GM23338 (cell line): ENCODE measurements around the gene FKTN. TPM values are rescaled to one million over a fixed set of nuclear protein-coding genes. Genes with fewer than 3 reads are reported as not detected.

ENCODE experiments used
- ATAC-seq: fragments of 200-7000 bp; cut with Tn5 transposase; 3 replicates; pipeline ENCODE4 v1.9.1; 2020
- DNase-seq: peaks from one replicate; pipeline ENCODE4 v3.0.0-alpha.2; 2015; ENCODE audit warnings: low spot score
- H2AFZ ChIP-seq: fragments of 200-600 bp; sonication (generic); 2 replicates; pipeline ENCODE4 v1.8.0; 2016; ENCODE audit warnings: antibody characterized with exemption, mild to moderate bottlenecking, moderate library complexity
- H3F3A ChIP-seq: fragments of 200-600 bp; sonication (generic); replicated peaks from 2 replicates; pipeline ENCODE4 v1.8.0; 2017; ENCODE audit warnings: antibody characterized with exemption, mixed run types, low read depth
- H3K27ac ChIP-seq: fragments of 200-600 bp; sonication (generic); 2 replicates; pipeline ENCODE4 v1.6.1; 2016; ENCODE audit warnings: low read depth
- H3K27me3 ChIP-seq: fragments of 200-600 bp; sonication (generic); 2 replicates; pipeline ENCODE4 v1.8.0; 2016; ENCODE audit warnings: mild to moderate bottlenecking, mixed run types, moderate library complexity; ENCODE audit not compliant: insufficient read depth
- H3K36me3 ChIP-seq: fragments of 200-600 bp; sonication (generic); 2 replicates; pipeline ENCODE4 v1.8.0; 2016; ENCODE audit warnings: mild to moderate bottlenecking; ENCODE audit not compliant: insufficient read depth
- H3K4me1 ChIP-seq: fragments of 200-600 bp; sonication (generic); 2 replicates; pipeline ENCODE4 v1.8.0; 2016; ENCODE audit warnings: mild to moderate bottlenecking, moderate library complexity; ENCODE audit not compliant: insufficient read depth
- H3K4me2 ChIP-seq: fragments of 200-600 bp; sonication (generic); 2 replicates; pipeline ENCODE4 v1.7.1; 2017; ENCODE audit warnings: mixed run types
- H3K4me3 ChIP-seq: fragments of 200-600 bp; sonication (generic); 2 replicates; pipeline ENCODE4 v1.6.1; 2016; ENCODE audit warnings: mixed run types
- H3K79me2 ChIP-seq: fragments of 200-600 bp; sonication (generic); replicated peaks from 2 replicates; pipeline ENCODE4 v1.8.0; 2017; ENCODE audit warnings: mild to moderate bottlenecking; ENCODE audit not compliant: insufficient read depth
- H3K9me2 ChIP-seq: fragments of 200-600 bp; sonication (generic); 2 replicates; pipeline ENCODE4 v1.8.0; 2017; ENCODE audit not compliant: insufficient read depth
- H4K20me1 ChIP-seq: fragments of 200-600 bp; sonication (generic); replicated peaks from 2 replicates; pipeline ENCODE4 v1.8.0; 2017; ENCODE audit warnings: mild to moderate bottlenecking; ENCODE audit not compliant: insufficient read depth
- H3K27ac Mint-ChIP-seq: 2 replicates; pipeline ENCODE4 v1.8.0; 2020; ENCODE audit warnings: inconsistent platforms, mild to moderate bottlenecking, moderate library complexity, mixed read lengths
- H3K27me3 Mint-ChIP-seq: 3 replicates; pipeline ENCODE4 v1.8.0; 2022; ENCODE audit warnings: low read depth, mild to moderate bottlenecking, moderate library complexity, mixed read lengths, inconsistent platforms; ENCODE audit not compliant: insufficient read depth, poor library complexity
- H3K36me3 Mint-ChIP-seq: 3 replicates; pipeline ENCODE4 v1.8.0; 2021; ENCODE audit warnings: low read depth, mild to moderate bottlenecking, inconsistent platforms, moderate library complexity, mixed read lengths
- H3K4me1 Mint-ChIP-seq: 3 replicates; pipeline ENCODE4 v1.8.0; 2020; ENCODE audit warnings: mild to moderate bottlenecking, inconsistent platforms, mixed read lengths
- H3K4me3 Mint-ChIP-seq: 3 replicates; pipeline ENCODE4 v1.8.0; 2021; ENCODE audit warnings: moderate library complexity, mild to moderate bottlenecking, inconsistent platforms, mixed read lengths
- H3K9me3 Mint-ChIP-seq: 3 replicates; pipeline ENCODE4 v1.8.0; 2020; ENCODE audit warnings: moderate library complexity, mild to moderate bottlenecking, inconsistent platforms, mixed read lengths
- CREB1 ChIP-seq: fragments of 250-450 bp; sonication (Bioruptor Pico); IDR thresholded peaks from 2 replicates; pipeline ENCODE4 v1.5.0; 2020; ENCODE audit warnings: low read depth, mild to moderate bottlenecking, moderate library complexity
- CTCF ChIP-seq, 2 experiments: fragments of 200-600 bp in 1 of 2; sonication (generic) in 1 of 2; conservative IDR thresholded peaks; 2 replicates each; pipeline versions ENCODE4 v1.5.1 to v1.6.1; 2016 to 2017; ENCODE audit warnings: antibody characterized with exemption in 2 of 2, low read depth in 2 of 2, mild to moderate bottlenecking in 2 of 2, moderate library complexity in 1 of 2
- ETS1 ChIP-seq: IDR thresholded peaks from 2 replicates; pipeline ENCODE4 v1.6.1; 2016; ENCODE audit warnings: antibody characterized with exemption
- EZH2 ChIP-seq: fragments of 200-600 bp; sonication (generic); IDR thresholded peaks from one replicate; pipeline ENCODE4 v1.8.0; 2017; ENCODE audit warnings: antibody characterized with exemption, mild to moderate bottlenecking, low read depth; ENCODE audit not compliant: unreplicated experiment
- EZH2phosphoT487 ChIP-seq: fragments of 200-600 bp; sonication (generic); IDR thresholded peaks from one replicate; pipeline ENCODE4 v1.8.1; 2018; ENCODE audit warnings: antibody characterized with exemption; ENCODE audit not compliant: unreplicated experiment
- JUNB ChIP-seq: IDR thresholded peaks from one replicate; pipeline ENCODE4 v1.6.1; 2016; ENCODE audit warnings: antibody characterized with exemption; ENCODE audit not compliant: unreplicated experiment
- NANOG ChIP-seq: IDR thresholded peaks from 2 replicates; pipeline ENCODE4 v1.6.1; 2016; ENCODE audit warnings: antibody characterized with exemption, borderline replicate concordance
- POLR2AphosphoS5 ChIP-seq: IDR thresholded peaks from 2 replicates; pipeline ENCODE4 v1.6.1; 2016; ENCODE audit warnings: antibody characterized with exemption, low read depth
- REST ChIP-seq: IDR thresholded peaks from one replicate; pipeline ENCODE4 v1.6.1; 2018; ENCODE audit warnings: antibody characterized with exemption; ENCODE audit not compliant: unreplicated experiment
- STAT1 ChIP-seq: IDR thresholded peaks from one replicate; pipeline ENCODE4 v1.6.1; 2016; ENCODE audit warnings: antibody characterized with exemption; ENCODE audit not compliant: unreplicated experiment
- ZNF114 ChIP-seq: fragments of 250-450 bp; sonication (Bioruptor Pico); IDR thresholded peaks from 2 replicates; pipeline ENCODE4 v1.5.0; 2020; ENCODE audit warnings: mild to moderate bottlenecking, moderate library complexity
- ZNF331 ChIP-seq: fragments of 250-450 bp; sonication (Bioruptor Pico); IDR thresholded peaks from 2 replicates; pipeline ENCODE4 v1.5.0; 2020; ENCODE audit warnings: low read depth, mild to moderate bottlenecking, moderate library complexity
- polyA plus RNA-seq: library from polyadenylated mRNA; unstranded; fragments of >200 nt; fragmentation: Nextera tagmentation; extraction: Ambion mirVana; gene quantifications from 2 replicates; pipeline ENCODE4 v1.2.1, GENCODE V29; 2016
- total RNA-seq: library from RNA; depleted of rRNA; stranded (reverse); fragments of >200 nt; shearing (Covaris generic); gene quantifications from 2 replicates; pipeline ENCODE4 v1.2.3, GENCODE V29; 2014
- TF ChIP-seq, protein P1 (sequence below): fragments of 250-450 bp; sonication (Bioruptor Pico); IDR thresholded peaks from 2 replicates; pipeline ENCODE4 v1.5.0; 2020; ENCODE audit warnings: mild to moderate bottlenecking, moderate library complexity

The FKTN gene
- total and polyA plus RNA-seq, 2 experiments from 2014 or later: 6.8 to 9.9 TPM

DNA sequence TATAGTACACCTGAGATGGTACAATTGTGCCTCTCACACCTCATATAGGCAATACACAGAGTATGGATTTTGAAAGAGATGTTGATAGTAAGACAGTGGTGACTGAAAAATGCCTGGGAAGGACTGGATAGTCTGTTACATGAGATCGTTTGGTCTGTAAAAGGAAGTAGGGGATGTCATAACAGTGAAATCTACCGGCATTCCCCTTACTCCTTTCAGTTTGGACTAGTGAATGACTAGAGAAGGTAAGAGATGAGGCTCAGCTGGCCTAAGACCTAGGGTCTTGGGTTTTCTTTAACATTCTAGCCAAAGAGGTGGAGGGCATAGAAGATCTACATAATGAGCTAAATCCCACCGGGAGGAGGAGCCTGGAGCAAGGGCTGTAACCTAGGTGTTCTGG lies 112.4 kb downstream of the FKTN start (continued):
- TF ChIP-seq ZNF114 (CRISPR knock-in tag) (no peak), EZH2phosphoT487 (no peak), CREB1 (CRISPR knock-in tag) (no peak), NANOG (no peak), JUNB (no peak)

DNA sequence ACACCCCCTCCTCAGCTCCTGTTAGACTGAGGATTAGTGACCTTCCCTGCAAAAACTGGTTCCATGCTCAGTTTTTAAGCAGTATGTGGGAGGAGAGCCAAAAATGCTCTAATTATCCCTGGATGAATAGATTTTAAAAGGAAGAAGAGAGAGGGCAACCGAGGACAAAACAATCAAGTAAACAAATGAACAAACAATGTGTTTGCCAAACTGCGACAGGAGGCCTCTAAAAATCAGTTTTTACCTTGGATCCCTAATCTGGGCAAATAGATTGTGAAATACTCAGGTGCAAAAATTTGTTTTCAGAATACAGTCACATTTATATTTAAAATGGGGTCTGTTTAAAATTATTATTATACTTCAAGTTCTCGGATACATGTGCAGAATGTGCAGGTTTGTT lies 112.8 kb downstream of the FKTN start:
- no peaks in the 10 kb centered on the region for H3K79me2 ChIP-seq
- Mint-ChIP-seq H3K9me3 (no peaks in the 10 kb centered on the region), H3K27me3 (no peaks in the 10 kb centered on the region), H3K27ac (no peak overlapping the region), H3K4me1 (peaks cover 5% of the 10 kb centered on the region; the same call in 2 of the 3 replicates), H3K4me3 (no peak overlapping the region), H3K36me3 (no peaks in the 10 kb centered on the region)
- H3K27me3 ChIP-seq: no peaks in the 10 kb centered on the region
- no peaks in the 10 kb centered on the region for H3K36me3 ChIP-seq
- no peaks in the 10 kb centered on the region for H3K9me2 ChIP-seq
- DNase-seq (no peak), ATAC-seq (no peak)
- H3K27ac ChIP-seq: no peak overlapping the region
- H4K20me1 ChIP-seq: no peaks in the 10 kb centered on the region
- H3K4me3 ChIP-seq: no peak overlapping the region
- no peak overlapping the region for H2AFZ ChIP-seq
- H3F3A ChIP-seq: no peaks in the 10 kb centered on the region
- TF ChIP-seq REST: no peak
- no peak for TF ChIP-seq EZH2
- no peak for TF ChIP-seq ETS1
- TF ChIP-seq STAT1: no peak
- TF ChIP-seq POLR2AphosphoS5: no peak
- TF ChIP-seq NANOG: no peak
- TF ChIP-seq, protein P1, sequence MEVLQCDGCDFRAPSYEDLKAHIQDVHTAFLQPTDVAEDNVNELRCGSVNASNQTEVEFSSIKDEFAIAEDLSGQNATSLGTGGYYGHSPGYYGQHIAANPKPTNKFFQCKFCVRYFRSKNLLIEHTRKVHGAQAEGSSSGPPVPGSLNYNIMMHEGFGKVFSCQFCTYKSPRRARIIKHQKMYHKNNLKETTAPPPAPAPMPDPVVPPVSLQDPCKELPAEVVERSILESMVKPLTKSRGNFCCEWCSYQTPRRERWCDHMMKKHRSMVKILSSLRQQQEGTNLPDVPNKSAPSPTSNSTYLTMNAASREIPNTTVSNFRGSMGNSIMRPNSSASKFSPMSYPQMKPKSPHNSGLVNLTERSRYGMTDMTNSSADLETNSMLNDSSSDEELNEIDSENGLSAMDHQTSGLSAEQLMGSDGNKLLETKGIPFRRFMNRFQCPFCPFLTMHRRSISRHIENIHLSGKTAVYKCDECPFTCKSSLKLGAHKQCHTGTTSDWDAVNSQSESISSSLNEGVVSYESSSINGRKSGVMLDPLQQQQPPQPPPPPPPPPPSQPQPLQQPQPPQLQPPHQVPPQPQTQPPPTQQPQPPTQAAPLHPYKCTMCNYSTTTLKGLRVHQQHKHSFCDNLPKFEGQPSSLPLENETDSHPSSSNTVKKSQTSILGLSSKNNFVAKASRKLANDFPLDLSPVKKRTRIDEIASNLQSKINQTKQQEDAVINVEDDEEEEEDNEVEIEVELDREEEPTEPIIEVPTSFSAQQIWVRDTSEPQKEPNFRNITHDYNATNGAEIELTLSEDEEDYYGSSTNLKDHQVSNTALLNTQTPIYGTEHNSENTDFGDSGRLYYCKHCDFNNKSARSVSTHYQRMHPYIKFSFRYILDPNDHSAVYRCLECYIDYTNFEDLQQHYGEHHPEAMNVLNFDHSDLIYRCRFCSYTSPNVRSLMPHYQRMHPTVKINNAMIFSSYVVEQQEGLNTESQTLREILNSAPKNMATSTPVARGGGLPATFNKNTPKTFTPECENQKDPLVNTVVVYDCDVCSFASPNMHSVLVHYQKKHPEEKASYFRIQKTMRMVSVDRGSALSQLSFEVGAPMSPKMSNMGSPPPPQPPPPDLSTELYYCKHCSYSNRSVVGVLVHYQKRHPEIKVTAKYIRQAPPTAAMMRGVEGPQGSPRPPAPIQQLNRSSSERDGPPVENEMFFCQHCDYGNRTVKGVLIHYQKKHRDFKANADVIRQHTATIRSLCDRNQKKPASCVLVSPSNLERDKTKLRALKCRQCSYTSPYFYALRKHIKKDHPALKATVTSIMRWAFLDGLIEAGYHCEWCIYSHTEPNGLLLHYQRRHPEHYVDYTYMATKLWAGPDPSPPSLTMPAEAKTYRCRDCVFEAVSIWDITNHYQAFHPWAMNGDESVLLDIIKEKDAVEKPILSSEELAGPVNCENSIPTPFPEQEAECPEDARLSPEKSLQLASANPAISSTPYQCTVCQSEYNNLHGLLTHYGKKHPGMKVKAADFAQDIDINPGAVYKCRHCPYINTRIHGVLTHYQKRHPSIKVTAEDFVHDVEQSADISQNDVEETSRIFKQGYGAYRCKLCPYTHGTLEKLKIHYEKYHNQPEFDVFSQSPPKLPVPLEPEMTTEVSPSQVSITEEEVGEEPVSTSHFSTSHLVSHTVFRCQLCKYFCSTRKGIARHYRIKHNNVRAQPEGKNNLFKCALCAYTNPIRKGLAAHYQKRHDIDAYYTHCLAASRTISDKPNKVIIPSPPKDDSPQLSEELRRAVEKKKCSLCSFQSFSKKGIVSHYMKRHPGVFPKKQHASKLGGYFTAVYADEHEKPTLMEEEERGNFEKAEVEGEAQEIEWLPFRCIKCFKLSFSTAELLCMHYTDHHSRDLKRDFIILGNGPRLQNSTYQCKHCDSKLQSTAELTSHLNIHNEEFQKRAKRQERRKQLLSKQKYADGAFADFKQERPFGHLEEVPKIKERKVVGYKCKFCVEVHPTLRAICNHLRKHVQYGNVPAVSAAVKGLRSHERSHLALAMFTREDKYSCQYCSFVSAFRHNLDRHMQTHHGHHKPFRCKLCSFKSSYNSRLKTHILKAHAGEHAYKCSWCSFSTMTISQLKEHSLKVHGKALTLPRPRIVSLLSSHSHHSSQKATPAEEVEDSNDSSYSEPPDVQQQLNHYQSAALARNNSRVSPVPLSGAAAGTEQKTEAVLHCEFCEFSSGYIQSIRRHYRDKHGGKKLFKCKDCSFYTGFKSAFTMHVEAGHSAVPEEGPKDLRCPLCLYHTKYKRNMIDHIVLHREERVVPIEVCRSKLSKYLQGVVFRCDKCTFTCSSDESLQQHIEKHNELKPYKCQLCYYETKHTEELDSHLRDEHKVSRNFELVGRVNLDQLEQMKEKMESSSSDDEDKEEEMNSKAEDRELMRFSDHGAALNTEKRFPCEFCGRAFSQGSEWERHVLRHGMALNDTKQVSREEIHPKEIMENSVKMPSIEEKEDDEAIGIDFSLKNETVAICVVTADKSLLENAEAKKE (CRISPR knock-in tag): no peak
- no peak for TF ChIP-seq EZH2phosphoT487
- TF ChIP-seq ZNF331 (CRISPR knock-in tag): no peak
- no peak for TF ChIP-seq CREB1 (CRISPR knock-in tag)
- TF ChIP-seq JUNB: no peak
- TF ChIP-seq ZNF114 (CRISPR knock-in tag): no peak
- TF ChIP-seq CTCF (conservative IDR thresholded peaks at IDR 0.05; ENCODE audit: low read depth in 2 of 2): no peak
- no peaks in the 10 kb centered on the region for H3K4me1 ChIP-seq
- no peak overlapping the region for H3K4me2 ChIP-seq
